ENCODE measurements around the gene NTN4.
"Not testable (repeated sequence)": the region's sequence is repeated elsewhere in the genome, so short reads cannot be mapped to it uniquely, and the experiment has no call there.

NTN4 gene

GRCh38 chr12:95741635-95742034 is 48.9 kb downstream of the NTN4 start:
- no peak overlapping the region for H3K27ac Mint-ChIP-seq

GRCh38 chr12:95740751-95741150 is 49.8 kb downstream of the NTN4 start:
- Mint-ChIP-seq H3K9me3 (peaks cover 10% of the 10 kb centered on the region), H3K4me3 (no peak overlapping the region)

More at GRCh38 chr12:95741635-95742034, 48.9 kb downstream of the NTN4 start:
- no peaks in the 10 kb centered on the region for H3K36me3 Mint-ChIP-seq (ENCODE audit: low read depth)
- H3K27me3 Mint-ChIP-seq: peaks cover 5% of the 10 kb centered on the region
- no peak overlapping the region for H3K4me3 Mint-ChIP-seq
- no peaks in the 10 kb centered on the region for H3K4me1 Mint-ChIP-seq (ENCODE audit: low read depth)
- H3K9me3 Mint-ChIP-seq: peaks cover 17% of the 10 kb centered on the region

GRCh38 chr12:95739561-95740313 is 50.8 kb downstream of the NTN4 start:
- Mint-ChIP-seq H3K27me3 (no peaks in the 10 kb centered on the region), H3K27ac (no peak overlapping the region), H3K4me3 (no peak overlapping the region), H3K4me1 (ENCODE audit: low read depth) (no peaks in the 10 kb centered on the region), H3K9me3 (peaks cover under 1% of the 10 kb centered on the region), H3K36me3 (ENCODE audit: low read depth) (no peaks in the 10 kb centered on the region)

More at GRCh38 chr12:95740751-95741150, 49.8 kb downstream of the NTN4 start:
- Mint-ChIP-seq H3K27ac (no peak overlapping the region), H3K36me3 (ENCODE audit: low read depth) (no peaks in the 10 kb centered on the region), H3K27me3 (no peaks in the 10 kb centered on the region), H3K4me1 (ENCODE audit: low read depth) (no peaks in the 10 kb centered on the region)

- H3K4me1 Mint-ChIP-seq (ENCODE audit: low read depth): no peaks in the 10 kb centered on the region
- H3K9me3 Mint-ChIP-seq: no peaks in the 10 kb centered on the region
- no peaks in the 10 kb centered on the region for H3K36me3 Mint-ChIP-seq (ENCODE audit: low read depth)
- no peak overlapping the region for H3K4me3 Mint-ChIP-seq
- no peak overlapping the region for H3K27ac Mint-ChIP-seq
- H3K27me3 Mint-ChIP-seq: no peaks in the 10 kb centered on the region
Measured at GRCh38 chr12:95738024-95738611, 52.4 kb downstream of the NTN4 start.

GRCh38 chr12:95736631-95737030 is 53.9 kb downstream of the NTN4 start:
- Mint-ChIP-seq H3K27me3 (no peaks in the 10 kb centered on the region), H3K36me3 (ENCODE audit: low read depth) (no peaks in the 10 kb centered on the region), H3K27ac (no peak overlapping the region), H3K4me1 (ENCODE audit: low read depth) (no peaks in the 10 kb centered on the region), H3K9me3 (no peaks in the 10 kb centered on the region), H3K4me3 (no peak overlapping the region)

- not testable (repeated sequence) for H3K9me3 Mint-ChIP-seq; H3K36me3 Mint-ChIP-seq (ENCODE audit: low read depth); H3K4me1 Mint-ChIP-seq (ENCODE audit: low read depth); H3K27me3 Mint-ChIP-seq; H3K27ac Mint-ChIP-seq; H3K4me3 Mint-ChIP-seq
Measured at GRCh38 chr12:95735728-95736127, 54.8 kb downstream of the NTN4 start.

GRCh38 chr12:95733141-95733825 is 57.3 kb downstream of the NTN4 start:
- Mint-ChIP-seq H3K36me3 (ENCODE audit: low read depth) (no peaks in the 10 kb centered on the region), H3K27ac (no peak overlapping the region), H3K4me1 (ENCODE audit: low read depth) (no peaks in the 10 kb centered on the region), H3K27me3 (peaks cover 5% of the 10 kb centered on the region), H3K9me3 (no peaks in the 10 kb centered on the region), H3K4me3 (no peak overlapping the region)

GRCh38 chr12:95731519-95731958 is 59.0 kb downstream of the NTN4 start:
- Mint-ChIP-seq H3K36me3 (ENCODE audit: low read depth) (no peaks in the 10 kb centered on the region), H3K4me1 (ENCODE audit: low read depth) (no peaks in the 10 kb centered on the region), H3K27me3 (peaks cover 15% of the 10 kb centered on the region), H3K27ac (no peak overlapping the region), H3K9me3 (peaks cover 4% of the 10 kb centered on the region), H3K4me3 (no peak overlapping the region)

- Mint-ChIP-seq H3K27me3 (peaks cover 20% of the 10 kb centered on the region), H3K9me3 (peaks cover 4% of the 10 kb centered on the region), H3K27ac (no peak overlapping the region), H3K36me3 (ENCODE audit: low read depth) (peaks cover 5% of the 10 kb centered on the region), H3K4me1 (ENCODE audit: low read depth) (no peaks in the 10 kb centered on the region), H3K4me3 (no peak overlapping the region)
Measured at GRCh38 chr12:95730457-95730856, 60.1 kb downstream of the NTN4 start.

GRCh38 chr12:95726903-95727302 is 63.7 kb downstream of the NTN4 start:
- Mint-ChIP-seq H3K4me1 (ENCODE audit: low read depth) (no peaks in the 10 kb centered on the region), H3K9me3 (peaks cover 4% of the 10 kb centered on the region), H3K27ac (no peak overlapping the region), H3K4me3 (no peak overlapping the region), H3K27me3 (peaks cover 26% of the 10 kb centered on the region), H3K36me3 (ENCODE audit: low read depth) (peaks cover 5% of the 10 kb centered on the region)

- H3K4me1 Mint-ChIP-seq (ENCODE audit: low read depth): no peaks in the 10 kb centered on the region
- peaks cover 4% of the 10 kb centered on the region for H3K9me3 Mint-ChIP-seq
- peaks cover 28% of the 10 kb centered on the region for H3K27me3 Mint-ChIP-seq
- H3K27ac Mint-ChIP-seq: no peak overlapping the region
- H3K4me3 Mint-ChIP-seq: no peak overlapping the region
- H3K36me3 Mint-ChIP-seq (ENCODE audit: low read depth): peaks cover 5% of the 10 kb centered on the region
Measured at GRCh38 chr12:95724767-95725166, 65.8 kb downstream of the NTN4 start.

- peaks cover 4% of the 10 kb centered on the region for H3K9me3 Mint-ChIP-seq
- peaks cover 27% of the 10 kb centered on the region for H3K27me3 Mint-ChIP-seq
- H3K27ac Mint-ChIP-seq: no peak overlapping the region
- H3K4me1 Mint-ChIP-seq (ENCODE audit: low read depth): no peaks in the 10 kb centered on the region
- H3K4me3 Mint-ChIP-seq: no peak overlapping the region
- H3K36me3 Mint-ChIP-seq (ENCODE audit: low read depth): peaks cover 5% of the 10 kb centered on the region
Measured at GRCh38 chr12:95723693-95724384, 66.7 kb downstream of the NTN4 start.

- peaks cover 12% of the 10 kb centered on the region for H3K27me3 Mint-ChIP-seq
- peaks cover 3% of the 10 kb centered on the region for H3K36me3 Mint-ChIP-seq (ENCODE audit: low read depth)
Measured at GRCh38 chr12:95721320-95721719, 69.2 kb downstream of the NTN4 start.

GRCh38 chr12:95720146-95720545 is 70.4 kb downstream of the NTN4 start:
- Mint-ChIP-seq H3K36me3 (ENCODE audit: low read depth) (no peaks in the 10 kb centered on the region), H3K9me3 (no peaks in the 10 kb centered on the region), H3K4me1 (ENCODE audit: low read depth) (no peaks in the 10 kb centered on the region)

More at GRCh38 chr12:95721320-95721719, 69.2 kb downstream of the NTN4 start:
- H3K27ac Mint-ChIP-seq: no peak overlapping the region
- no peaks in the 10 kb centered on the region for H3K4me1 Mint-ChIP-seq (ENCODE audit: low read depth)
- no peak overlapping the region for H3K4me3 Mint-ChIP-seq
- no peaks in the 10 kb centered on the region for H3K9me3 Mint-ChIP-seq

GRCh38 chr12:95718772-95719171 is 71.8 kb downstream of the NTN4 start:
- Mint-ChIP-seq H3K36me3 (ENCODE audit: low read depth) (no peaks in the 10 kb centered on the region), H3K4me1 (ENCODE audit: low read depth) (no peaks in the 10 kb centered on the region), H3K9me3 (no peaks in the 10 kb centered on the region), H3K4me3 (no peak overlapping the region), H3K27ac (no peak overlapping the region), H3K27me3 (peaks cover 4% of the 10 kb centered on the region)

More at GRCh38 chr12:95720146-95720545, 70.4 kb downstream of the NTN4 start:
- H3K27ac Mint-ChIP-seq: no peak overlapping the region
- H3K27me3 Mint-ChIP-seq: peaks cover 5% of the 10 kb centered on the region
- no peak overlapping the region for H3K4me3 Mint-ChIP-seq
